H1 (cell line): Measurements from ENCODE around the gene NOS2. TPM values are rescaled to one million over a fixed set of nuclear protein-coding genes. Genes with fewer than 3 reads are reported as not detected.

ENCODE experiments used
- CTCF ChIA-PET: fragments of 300-600 bp; sonication (Branson Sonifier 250); formaldehyde crosslinking; loops from one replicate; lab custom pipeline; 2021; ENCODE audit not compliant: partially characterized antibody; lab: Charles Lee
- POLR2A ChIA-PET: fragments of 300-600 bp; sonication (Branson Sonifier 250); formaldehyde crosslinking; loops from one replicate; lab custom pipeline; 2021; ENCODE audit warnings: inconsistent platforms; ENCODE audit not compliant: partially characterized antibody; lab: Charles Lee
- DNase-seq, 2 experiments: peaks; one replicate each; pipeline versions ENCODE4 v3.0.0 to v3.0.0-alpha.2; 2010 to 2022; ENCODE audit warnings: low spot score in 2 of 2, low read depth in 1 of 2, mixed read lengths in 1 of 2
- FAIRE-seq: peaks from 2 replicates; lab custom pipeline; 2011; peaks lifted over from hg19 to GRCh38; lab: Jason Lieb, UNC
- H2AFZ ChIP-seq: 2 replicates; pipeline ENCODE4 v1.8.1; 2012; ENCODE audit warnings: low read length, inconsistent platforms
- H2AK5ac ChIP-seq: 2 replicates; pipeline ENCODE4 v1.6.1; 2013; ENCODE audit warnings: low read depth, low read length
- H2BK120ac ChIP-seq: replicated peaks from 2 replicates; pipeline ENCODE3; 2013; ENCODE audit warnings: low read depth, low read length, inconsistent platforms
- H2BK12ac ChIP-seq: 2 replicates; pipeline ENCODE4 v1.6.1; 2013; ENCODE audit warnings: low read depth, low read length
- H2BK15ac ChIP-seq: 2 replicates; pipeline ENCODE4 v1.6.1; 2013; ENCODE audit warnings: low read length
- H2BK20ac ChIP-seq: 2 replicates; pipeline ENCODE4 v1.6.1; 2013; ENCODE audit warnings: low read length
- H2BK5ac ChIP-seq: 2 replicates; pipeline ENCODE4 v1.6.1; 2013; ENCODE audit warnings: low read depth, low read length
- H3K14ac ChIP-seq: 2 replicates; pipeline ENCODE4 v1.6.1; 2013; ENCODE audit warnings: inconsistent platforms; ENCODE audit not compliant: insufficient read length
- H3K18ac ChIP-seq: 2 replicates; pipeline ENCODE4 v1.6.1; 2013; ENCODE audit warnings: low read length; ENCODE audit errors: extremely low read depth
- H3K23ac ChIP-seq: 2 replicates; pipeline ENCODE4 v1.6.1; 2013; ENCODE audit warnings: inconsistent platforms; ENCODE audit not compliant: insufficient read length
- H3K23me2 ChIP-seq: 2 replicates; pipeline ENCODE4 v1.6.1; 2013; ENCODE audit warnings: low read depth, low read length
- H3K27ac ChIP-seq: 2 replicates; pipeline ENCODE4 v1.6.1; 2011; ENCODE audit warnings: low read depth, low read length, inconsistent platforms
- H3K27me3 ChIP-seq, 4 experiments: replicated peaks in 1 of 4; 1 replicate in 1 of 4; 2 replicates in 3 of 4; pipeline versions ENCODE4 v1.6.1 to v1.8.1; 2011 to 2013; ENCODE audit warnings: low read length in 3 of 4, mild to moderate bottlenecking in 3 of 4, inconsistent platforms in 2 of 4, mixed read lengths in 2 of 4, moderate library complexity in 1 of 4; ENCODE audit not compliant: control insufficient read depth in 3 of 4, insufficient read depth in 3 of 4; ENCODE audit errors: extremely low read depth in 1 of 4
- H3K36me3 ChIP-seq, 4 experiments: 2 replicates each; pipeline versions ENCODE4 v1.6.1 to v1.8.1; 2011 to 2013; ENCODE audit warnings: mild to moderate bottlenecking in 4 of 4, low read length in 3 of 4, moderate library complexity in 2 of 4, control low read depth in 1 of 4, inconsistent platforms in 1 of 4; ENCODE audit not compliant: insufficient read depth in 4 of 4, control insufficient read depth in 2 of 4
- H3K4ac ChIP-seq: replicated peaks from 2 replicates; pipeline ENCODE3; 2013; ENCODE audit warnings: low read length, low read depth, mixed read lengths, inconsistent platforms; ENCODE audit not compliant: insufficient read length
- H3K4me1 ChIP-seq, 4 experiments: replicated peaks in 1 of 4; 1 replicate in 1 of 4; 2 replicates in 3 of 4; pipeline versions ENCODE4 v1.6.1 to v1.8.1; 2011 to 2013; ENCODE audit warnings: low read length in 3 of 4, inconsistent platforms in 2 of 4, mixed read lengths in 1 of 4; ENCODE audit not compliant: insufficient read depth in 4 of 4, control insufficient read depth in 3 of 4
- H3K4me2 ChIP-seq, 2 experiments: 2 replicates each; pipeline versions ENCODE4 v1.6.1 to v1.8.1; 2011 to 2013; ENCODE audit warnings: low read depth in 2 of 2, low read length in 2 of 2, control low read depth in 1 of 2, inconsistent platforms in 1 of 2, mild to moderate bottlenecking in 1 of 2; ENCODE audit not compliant: insufficient read depth in 1 of 2
- H3K4me3 ChIP-seq, 4 experiments: fragments of 200-600, 300-600 bp in 1 of 4; sonication (generic), shearing (Covaris generic), sonication (Bioruptor Twin) in 1 of 4; 2 replicates each; pipeline versions ENCODE4 v1.5.1 to v1.8.1; 2011 to 2016; ENCODE audit warnings: low read length in 4 of 4, low read depth in 3 of 4, control low read depth in 2 of 4, inconsistent platforms in 2 of 4, mild to moderate bottlenecking in 2 of 4, mixed read lengths in 1 of 4, moderate library complexity in 1 of 4; ENCODE audit not compliant: insufficient read depth in 2 of 4; ENCODE audit errors: extremely low read depth in 1 of 4
- H3K56ac ChIP-seq: replicated peaks from 2 replicates; pipeline ENCODE3; 2013; ENCODE audit warnings: low read depth, mild to moderate bottlenecking, mixed read lengths, low read length, inconsistent platforms; ENCODE audit not compliant: insufficient read length
- H3K79me1 ChIP-seq: 2 replicates; pipeline ENCODE4 v1.6.1; 2013; ENCODE audit warnings: low read depth, low read length, control low read depth
- H3K79me2 ChIP-seq, 2 experiments: 2 replicates each; pipeline versions ENCODE4 v1.6.1 to v1.8.1; 2012 to 2013; ENCODE audit warnings: low read length in 2 of 2, mild to moderate bottlenecking in 2 of 2, inconsistent platforms in 1 of 2; ENCODE audit not compliant: insufficient read depth in 2 of 2, control insufficient read depth in 1 of 2
- H3K9ac ChIP-seq, 4 experiments: replicated peaks in 1 of 4; 1 replicate in 1 of 4; 2 replicates in 3 of 4; pipeline versions ENCODE4 v1.6.1 to v1.8.1; 2011 to 2013; ENCODE audit warnings: low read depth in 3 of 4, low read length in 3 of 4, control low read depth in 2 of 4, mild to moderate bottlenecking in 2 of 4, moderate library complexity in 2 of 4, inconsistent platforms in 1 of 4; ENCODE audit errors: extremely low read depth in 1 of 4
- H3K9me3 ChIP-seq, 2 experiments: 2 replicates each; pipeline versions ENCODE4 v1.6.1 to v1.8.1; 2012 to 2013; ENCODE audit warnings: mild to moderate bottlenecking in 2 of 2, moderate library complexity in 2 of 2, control low read depth in 1 of 2, inconsistent platforms in 1 of 2, low read depth in 1 of 2, low read length in 1 of 2, mixed read lengths in 1 of 2; ENCODE audit not compliant: insufficient read depth in 2 of 2
- H4K20me1 ChIP-seq, 2 experiments: replicated peaks in 1 of 2; 2 replicates each; pipeline versions ENCODE3 to v1.8.1; 2011 to 2013; ENCODE audit warnings: inconsistent platforms in 2 of 2, low read length in 2 of 2, mild to moderate bottlenecking in 1 of 2; ENCODE audit not compliant: insufficient read depth in 2 of 2, control insufficient read depth in 1 of 2
- H4K5ac ChIP-seq: 2 replicates; pipeline ENCODE4 v1.6.1; 2013; ENCODE audit warnings: low read length, low read depth, mixed read lengths, inconsistent platforms; ENCODE audit not compliant: insufficient read length
- H4K8ac ChIP-seq: 2 replicates; pipeline ENCODE4 v1.8.0; 2013; ENCODE audit warnings: mild to moderate bottlenecking, moderate library complexity, low read length, inconsistent platforms; ENCODE audit not compliant: insufficient read depth; ENCODE audit errors: extremely low read depth
- H4K91ac ChIP-seq: replicated peaks from 2 replicates; pipeline ENCODE3; 2013; ENCODE audit warnings: low read length, mixed read lengths, inconsistent platforms; ENCODE audit not compliant: insufficient read length
- CBX8 ChIP-seq: fragments of 300-800, 300-1000 bp; sonication (generic); IDR thresholded peaks from 2 replicates; pipeline ENCODE4 v1.7.1; 2016; ENCODE audit warnings: low read depth, low read length, borderline replicate concordance
- CREB1 ChIP-seq: IDR thresholded peaks from 2 replicates; pipeline ENCODE4 v1.6.1; 2012; ENCODE audit warnings: inconsistent platforms
- EGR1 ChIP-seq: IDR thresholded peaks from 2 replicates; pipeline ENCODE4 v1.6.1; 2011; ENCODE audit warnings: low read depth, low read length, borderline replicate concordance
- HDAC6 ChIP-seq: IDR thresholded peaks from one replicate; pipeline ENCODE4 v1.7.1; 2012; ENCODE audit warnings: low read depth, mild to moderate bottlenecking, inconsistent platforms, low read length, moderate library complexity
- RAD21 ChIP-seq, 2 experiments: IDR thresholded peaks in 1 of 2; conservative IDR thresholded peaks in 1 of 2; 2 replicates each; pipeline ENCODE4 v1.6.1; 2011; ENCODE audit warnings: low read depth in 2 of 2, low read length in 2 of 2, improper control_type of control experiment in 1 of 2, inconsistent platforms in 1 of 2, mild to moderate bottlenecking in 1 of 2, moderate library complexity in 1 of 2
- RFX5 ChIP-seq: IDR thresholded peaks from 2 replicates; pipeline ENCODE4 v1.6.1; 2011; ENCODE audit warnings: low read depth, low read length, improper control_type of control experiment, borderline replicate concordance
- WGBS, 2 experiments: shearing (Covaris generic) in 1 of 2; methylation state at CpG; one replicate each; pipeline versions ENCODE4 v1.1.6 to v1.1.7; 2013 to 2015; ENCODE audit warnings: low lambda C conversion rate in 2 of 2, mixed read lengths in 2 of 2, inconsistent platforms in 1 of 2, low coverage in 1 of 2, missing lambda C conversion rate in 1 of 2; ENCODE audit not compliant: insufficient replicate concordance in 2 of 2, insufficient coverage in 1 of 2, insufficient read length in 1 of 2; ENCODE audit errors: extremely low coverage in 1 of 2, missing lambda C conversion rate in 1 of 2; 5-methylcytosine and 5-hydroxymethylcytosine counted together
- polyA plus RNA-seq, 7 experiments: library from polyadenylated mRNA; depleted of rRNA in 3 of 7; stranded (reverse) in 5 of 7; unstranded in 2 of 7; fragments of >200 nt in 5 of 7; fragments of 200-250 nt in 2 of 7; gene quantifications; 1 replicate in 5 of 7; 2 replicates in 1 of 7; 4 replicates in 1 of 7; pipeline versions ENCODE4 v1.2.1 to v1.2.3, GENCODE V29; 2011 to 2013; ENCODE audit warnings: missing spikeins in 2 of 7, mixed read lengths in 2 of 7
- total RNA-seq: library from RNA; stranded (reverse); fragmentation: NEBNext Ultra II Directional; extraction: Animal tissue kit (Norgen Biotek cat#: 25700); gene quantifications from 2 replicates; pipeline ENCODE4 v1.2.1, GENCODE V29; 2021

Gene NOS2
- total and polyA plus RNA-seq, 2 of the 8 experiments (the other 6 are each of a cell fraction or from before 2014, with no cell fraction given) = 1.0 to 1.9 TPM

DNA sequence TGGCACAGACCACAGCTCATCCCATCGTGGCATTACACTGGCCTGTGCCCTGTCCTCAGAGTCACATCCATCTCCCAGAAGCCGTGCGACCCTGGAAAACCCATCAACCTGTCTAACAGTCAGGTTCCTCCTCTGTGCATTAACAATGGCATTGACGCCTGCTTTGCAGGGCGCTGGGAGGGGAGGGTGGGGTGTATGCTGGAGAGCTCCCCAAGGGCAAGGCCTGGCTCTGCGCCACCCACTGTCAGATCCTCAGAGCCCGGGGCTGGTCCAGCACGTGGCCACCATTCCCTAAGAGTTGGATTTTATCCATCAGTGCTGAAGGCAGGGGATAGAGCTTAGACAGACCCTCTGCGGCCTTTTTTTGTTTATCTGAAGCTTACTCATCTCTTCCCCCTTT lies 28.7 kb downstream of the NOS2 start:
- CTCF ChIA-PET = interaction anchor here (1.0 to 7.7 kb wide), 5 partner anchors 12 to 117 kb away, joined by 4 to 52 read pairs (median 5); no protein-coding TSS in a partner anchor
- no peak overlapping the region for H3K18ac ChIP-seq
- no peaks in the 10 kb centered on the region for H3K79me2 ChIP-seq
- H2BK20ac ChIP-seq = no peak overlapping the region
- DNase-seq (no peak), FAIRE-seq (no peak)
- no peak overlapping the region for H3K56ac ChIP-seq
- TF ChIP-seq HDAC6 (no peak), CBX8 (no peak), EGR1 (no peak), RFX5 (no peak), CREB1 (no peak), RAD21 (IDR thresholded peaks at IDR 0.05 in 1 of 2, conservative IDR thresholded peaks at IDR 0.05 in 1 of 2; ENCODE audit: low read depth in 2 of 2, low read length in 2 of 2) (no peak)
- H2AFZ ChIP-seq = no peak overlapping the region
- H4K20me1 ChIP-seq = no peaks in the 10 kb centered on the region
- H3K4me3 ChIP-seq = no peak overlapping the region
- no peaks in the 10 kb centered on the region for H3K79me1 ChIP-seq
- WGBS, 2 experiments = 90% methylated on average over 9 of the region's 9 CpGs; no CpG with 5 or more reads in 1 of the 2 experiments
- no peak overlapping the region for H4K8ac ChIP-seq
- H3K14ac ChIP-seq = no peak overlapping the region
- no peak overlapping the region for H3K9ac ChIP-seq
- POLR2A ChIA-PET = no interaction called here
- no peak overlapping the region for H2BK15ac ChIP-seq
- H3K27me3 ChIP-seq = no peaks in the 10 kb centered on the region
- H3K4me2 ChIP-seq = no peak overlapping the region
- no peak overlapping the region for H4K5ac ChIP-seq
- H3K4ac ChIP-seq = no peak overlapping the region
- no peak overlapping the region for H3K23ac ChIP-seq
- no peaks in the 10 kb centered on the region for H3K36me3 ChIP-seq
- H3K9me3 ChIP-seq = no peaks in the 10 kb centered on the region
- H4K91ac ChIP-seq = no peak overlapping the region
- H2BK120ac ChIP-seq = no peak overlapping the region
- no peaks in the 10 kb centered on the region for H3K23me2 ChIP-seq
- H2BK12ac ChIP-seq = no peak overlapping the region
- H3K27ac ChIP-seq = no peak overlapping the region
- H3K4me1 ChIP-seq = peaks cover 0 to 6% (median 0%) of the 10 kb centered on the region in 4 experiments; a peak in 1 of 7 replicates
- no peak overlapping the region for H2AK5ac ChIP-seq
- no peak overlapping the region for H2BK5ac ChIP-seq
